ENCODE results near the gene MYOCD.

MYOCD gene

GRCh38 chr17:12691173-12691572 is 25.5 kb downstream of the MYOCD start:
- H3K4me3 ChIP-seq (ENCODE audit: control insufficient read depth, low read depth, low read length), result no peak overlapping the region
- peak; percentile 72 for DNase-seq (ENCODE audit: low read depth)
- no peak for TF ChIP-seq CTCF (conservative IDR thresholded peaks at IDR 0.05; ENCODE audit: control insufficient read depth, insufficient read depth, low read depth, low read length)

- H3K4me3 ChIP-seq (ENCODE audit: control insufficient read depth, low read depth, low read length), result no peak overlapping the region
- no peak for TF ChIP-seq CTCF (conservative IDR thresholded peaks at IDR 0.05; ENCODE audit: control insufficient read depth, insufficient read depth, low read depth, low read length)
- peak; percentile 42 for DNase-seq (ENCODE audit: low read depth)
These were observed 27.9 kb downstream of the MYOCD start for GRCh38 chr17:12693640-12694039.

- TF ChIP-seq CTCF (conservative IDR thresholded peaks at IDR 0.05; ENCODE audit: control insufficient read depth, insufficient read depth, low read depth, low read length), result no peak
- no peak for DNase-seq (ENCODE audit: low read depth)
- H3K4me3 ChIP-seq (ENCODE audit: control insufficient read depth, low read depth, low read length), result no peak overlapping the region
These were observed 40.4 kb downstream of the MYOCD start for GRCh38 chr17:12706070-12706469.

- no peak overlapping the region for H3K4me3 ChIP-seq (ENCODE audit: control insufficient read depth, low read depth, low read length)
- peak; percentile 41 for DNase-seq (ENCODE audit: low read depth)
- TF ChIP-seq CTCF (conservative IDR thresholded peaks at IDR 0.05; ENCODE audit: control insufficient read depth, insufficient read depth, low read depth, low read length), result no peak
These were observed 43.4 kb downstream of the MYOCD start for GRCh38 chr17:12709063-12709462.

- TF ChIP-seq CTCF (conservative IDR thresholded peaks at IDR 0.05; ENCODE audit: control insufficient read depth, insufficient read depth, low read depth, low read length), result no peak
- DNase-seq (ENCODE audit: low read depth), result no peak
- no peak overlapping the region for H3K4me3 ChIP-seq (ENCODE audit: control insufficient read depth, low read depth, low read length)
These were observed 46.7 kb downstream of the MYOCD start for GRCh38 chr17:12712415-12712814.

GRCh38 chr17:12712941-12713340 is 47.3 kb downstream of the MYOCD start:
- no peak overlapping the region for H3K4me3 ChIP-seq (ENCODE audit: control insufficient read depth, low read depth, low read length)
- no peak for TF ChIP-seq CTCF (conservative IDR thresholded peaks at IDR 0.05; ENCODE audit: control insufficient read depth, insufficient read depth, low read depth, low read length)
- peak; percentile 63 for DNase-seq (ENCODE audit: low read depth)

GRCh38 chr17:12719948-12720347 is 54.3 kb downstream of the MYOCD start:
- TF ChIP-seq CTCF (conservative IDR thresholded peaks at IDR 0.05; ENCODE audit: control insufficient read depth, insufficient read depth, low read depth, low read length), result no peak
- no peak overlapping the region for H3K4me3 ChIP-seq (ENCODE audit: control insufficient read depth, low read depth, low read length)
- no peak for DNase-seq (ENCODE audit: low read depth)

All from fibroblast of mammary gland (primary cell).